Pancreas (tissue), 10 donors: ENCODE measurements around the gene KDM7A. TPM values are rescaled to one million over a fixed set of nuclear protein-coding genes. Genes with fewer than 3 reads are reported as not detected.

ENCODE experiments used
- ATAC-seq, 4 donors: fragments of 200-7000 bp; cut with Tn5 transposase; one replicate each; pipeline versions ENCODE4 v1.8.0 to v1.9.1; 2020; ENCODE audit warnings: mild to moderate bottlenecking in 4 of 4, moderate library complexity in 4 of 4
- DNase-seq, 6 donors: peaks; one replicate each; pipeline ENCODE4 v3.0.0-alpha.2; 2020
- FAIRE-seq: peaks from 2 replicates; lab custom pipeline; 2012; peaks lifted over from hg19 to GRCh38; lab: Jason Lieb, UNC
- H3K27ac ChIP-seq, 4 donors: fragments of 200-600 bp; sonication (generic); 1 replicate in 3 of 4; 2 replicates in 1 of 4; pipeline versions ENCODE4 v1.5.0 to v1.8.0; 2020
- H3K27me3 ChIP-seq, 4 donors: fragments of 200-600 bp; one replicate each; pipeline ENCODE4 v1.8.0; 2021
- H3K36me3 ChIP-seq, 3 donors: fragments of 200-600 bp; sonication (generic) in 1 of 3; one replicate each; pipeline versions ENCODE4 v1.5.0 to v1.8.0; 2020 to 2021
- H3K4me1 ChIP-seq, 3 donors: fragments of 200-600 bp; one replicate each; pipeline ENCODE4 v1.8.0; 2021
- H3K4me3 ChIP-seq, 4 donors: fragments of 200-600 bp; sonication (generic) in 2 of 4; one replicate each; pipeline versions ENCODE4 v1.5.0 to v1.8.0; 2020 to 2021
- H3K9me3 ChIP-seq, 4 donors: fragments of 200-600 bp; one replicate each; pipeline ENCODE4 v1.8.0; 2021
- CTCF ChIP-seq, 4 donors: fragments of 200-600 bp; sonication (generic) in 3 of 4; IDR thresholded peaks; one replicate each; pipeline versions ENCODE4 v1.5.0 to v1.8.0; 2021; ENCODE audit warnings: antibody characterized with exemption in 4 of 4
- WGBS, 2 donors: extraction: QIAGEN DNeasy Blood & Tissue Kit; methylation state at CpG; one replicate each; pipeline ENCODE4 v1.1.7; 2013; 5-methylcytosine and 5-hydroxymethylcytosine counted together
- intact Hi-C, 3 donors: fragments of 100-400 bp; cut with DNase I; formaldehyde crosslinking; loops; one replicate each; pipeline versions ENCODE4 v1.11.1 to v1.14.2; 2022
- polyA plus RNA-seq, 2 donors: library from polyadenylated mRNA; stranded (reverse); fragments of 200-250 nt; gene quantifications; one replicate each; pipeline ENCODE4 v1.2.3, GENCODE V29; 2013
- total RNA-seq, 6 donors: library from RNA; stranded (reverse); fragmentation: NEBNext Ultra II Directional in 4 of 6; extraction: Animal tissue kit (Norgen Biotek cat#: 25700) in 4 of 6; gene quantifications; one replicate each; pipeline versions ENCODE4 v1.2.1 to v1.2.4, GENCODE V29; 2021 to 2023
- donor health status: healthy with polysubstance abuse.
- donor health status: DM: no; HTN: no; CAD: no; lungs with moderate emphysema.
- donor health status: DM: no; HTN: no; CAD: no.
- donor health status: control.
- donor health status: control.
- donor health status: Bipolar disorder and iron deficiency.
- donor health status: DM: yes; HTN: yes; CAD: no.
- donor health status: DM: no; HTN: no; CAD: no.
- donor health status: DM: no; HTN: no; CAD: no.
- donor health status: DM: yes; HTN: yes; CAD: no.

Gene KDM7A
- total and polyA plus RNA-seq, 8 donors: 3.3 to 8.5 (median 6.2) TPM

- peak; percentile 61 to 92 (median 90) for DNase-seq
- intact Hi-C loops: no loop called here
- ATAC-seq: peak; percentile 94 to 97 (median 95)
- no peak for FAIRE-seq
- Histone ChIP-seq H3K4me3 (no peak overlapping the region), H3K27me3 (no peaks in the 10 kb centered on the region), H3K36me3 (no peaks in the 10 kb centered on the region), H3K9me3 (no peaks in the 10 kb centered on the region), H3K27ac (peak overlapping the region; percentile 58 to 90 (median 77)), H3K4me1 (peaks cover 3 to 13% (median 7%) of the 10 kb centered on the region in 3 donors)
- WGBS, 2 donors: 25 to 30% methylated on average over 3 of the region's 3 CpGs
- TF ChIP-seq CTCF (IDR thresholded peaks at IDR 0.05): no peak
These were observed 37.4 kb upstream of the KDM7A start for GRCh38 chr7:140214075-140214684.

GRCh38 chr7:140213684-140214074 lies 36.9 kb upstream of the KDM7A start:
- intact Hi-C loops: no loop called here
- H3K27ac ChIP-seq: peak overlapping the region; percentile 58 to 90 (median 77)

GRCh38 chr7:140212100-140212881 lies 35.5 kb upstream of the KDM7A start:
- ATAC-seq (no peak), FAIRE-seq (no peak), DNase-seq (no peak)
- H3K4me3 ChIP-seq: no peak overlapping the region
- no peak for TF ChIP-seq CTCF (IDR thresholded peaks at IDR 0.05)
- H3K36me3 ChIP-seq: no peaks in the 10 kb centered on the region
- no peak overlapping the region for H3K27ac ChIP-seq
- H3K4me1 ChIP-seq: peaks cover 3 to 13% (median 7%) of the 10 kb centered on the region in 3 donors
- no peaks in the 10 kb centered on the region for H3K27me3 ChIP-seq
- intact Hi-C loops: no loop called here
- no peaks in the 10 kb centered on the region for H3K9me3 ChIP-seq
- WGBS, 2 donors: 89 to 92% methylated on average over 10 of the region's 10 CpGs

More at GRCh38 chr7:140213684-140214074, 36.9 kb upstream of the KDM7A start:
- no peaks in the 10 kb centered on the region for H3K36me3 ChIP-seq
- peak; percentile 60 to 78 (median 68) for ATAC-seq
- H3K27me3 ChIP-seq: no peaks in the 10 kb centered on the region
- no peak overlapping the region for H3K4me3 ChIP-seq
- no peak for TF ChIP-seq CTCF (IDR thresholded peaks at IDR 0.05)
- no peak for DNase-seq
- 31 to 52% methylated on average over 3 of the region's 3 CpGs for WGBS, 2 donors
- no peaks in the 10 kb centered on the region for H3K9me3 ChIP-seq
- no peak for FAIRE-seq
- peaks cover 3 to 13% (median 7%) of the 10 kb centered on the region in 3 donors for H3K4me1 ChIP-seq

DNA sequence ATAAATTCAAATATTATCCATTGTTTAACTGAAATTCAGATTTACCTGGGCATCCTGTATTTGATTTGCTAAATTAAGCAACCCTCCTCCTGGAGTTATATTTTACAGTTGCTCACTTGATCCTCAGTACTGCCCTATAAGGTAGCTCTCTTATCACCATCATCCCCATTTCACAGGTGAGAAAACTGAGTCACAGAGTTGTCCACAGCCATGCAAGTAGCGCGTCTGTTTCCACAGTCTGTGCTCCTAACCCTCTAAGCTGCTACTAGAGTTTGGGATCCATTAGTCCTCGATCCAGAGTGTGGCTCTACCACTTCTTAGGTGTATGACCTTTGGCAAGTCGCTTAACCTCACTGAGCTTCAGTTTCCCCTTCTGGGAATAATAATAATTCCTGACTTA lies 34.9 kb upstream of the KDM7A start:
- Histone ChIP-seq H3K27me3 (no peaks in the 10 kb centered on the region), H3K36me3 (no peaks in the 10 kb centered on the region), H3K27ac (no peak overlapping the region), H3K4me3 (no peak overlapping the region), H3K4me1 (peaks cover 3 to 13% (median 7%) of the 10 kb centered on the region in 3 donors), H3K9me3 (no peaks in the 10 kb centered on the region)
- ATAC-seq (no peak), DNase-seq (no peak), FAIRE-seq (no peak)
- no peak for TF ChIP-seq CTCF (IDR thresholded peaks at IDR 0.05)
- intact Hi-C loops: no loop called here
- 96 to 97% methylated on average over 4 of the region's 4 CpGs for WGBS, 2 donors
